ENCODE measurements around the gene MRTFB. TPM values are rescaled to one million over a fixed set of nuclear protein-coding genes. Genes with fewer than 3 reads are reported as not detected.
"Not testable (repeated sequence)": the region's sequence is repeated elsewhere in the genome, so short reads cannot be mapped to it uniquely, and the experiment has no call there.

Gene MRTFB
- total and polyA plus RNA-seq, 12 donors, result 5.5 to 77.7 (median 44.3) TPM

DNA sequence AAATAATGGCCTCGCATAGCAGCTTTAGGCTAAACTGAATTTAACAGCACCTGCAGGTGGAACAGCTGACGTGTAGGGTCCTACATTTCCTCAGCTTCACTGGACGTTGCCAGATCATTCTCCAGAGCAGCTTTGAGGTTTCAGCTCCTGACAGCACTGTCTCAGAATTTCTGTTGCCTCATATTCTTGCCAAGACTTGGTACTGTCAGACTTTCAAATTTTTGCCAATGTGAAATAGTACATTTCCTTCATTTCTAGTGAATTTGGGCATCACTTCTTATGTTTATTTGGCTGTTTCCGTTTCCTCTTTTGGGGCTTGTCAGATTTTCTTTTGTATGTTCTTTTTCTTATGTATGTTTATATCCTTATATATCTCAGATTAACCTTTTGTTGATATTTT, 48.7 kb downstream of the MRTFB start:
- intact Hi-C loops (cut with DNase I), result no loop called here
- no peak for TF ChIP-seq POLR2A (IDR thresholded peaks at IDR 0.05)
- TF ChIP-seq, protein P1, sequence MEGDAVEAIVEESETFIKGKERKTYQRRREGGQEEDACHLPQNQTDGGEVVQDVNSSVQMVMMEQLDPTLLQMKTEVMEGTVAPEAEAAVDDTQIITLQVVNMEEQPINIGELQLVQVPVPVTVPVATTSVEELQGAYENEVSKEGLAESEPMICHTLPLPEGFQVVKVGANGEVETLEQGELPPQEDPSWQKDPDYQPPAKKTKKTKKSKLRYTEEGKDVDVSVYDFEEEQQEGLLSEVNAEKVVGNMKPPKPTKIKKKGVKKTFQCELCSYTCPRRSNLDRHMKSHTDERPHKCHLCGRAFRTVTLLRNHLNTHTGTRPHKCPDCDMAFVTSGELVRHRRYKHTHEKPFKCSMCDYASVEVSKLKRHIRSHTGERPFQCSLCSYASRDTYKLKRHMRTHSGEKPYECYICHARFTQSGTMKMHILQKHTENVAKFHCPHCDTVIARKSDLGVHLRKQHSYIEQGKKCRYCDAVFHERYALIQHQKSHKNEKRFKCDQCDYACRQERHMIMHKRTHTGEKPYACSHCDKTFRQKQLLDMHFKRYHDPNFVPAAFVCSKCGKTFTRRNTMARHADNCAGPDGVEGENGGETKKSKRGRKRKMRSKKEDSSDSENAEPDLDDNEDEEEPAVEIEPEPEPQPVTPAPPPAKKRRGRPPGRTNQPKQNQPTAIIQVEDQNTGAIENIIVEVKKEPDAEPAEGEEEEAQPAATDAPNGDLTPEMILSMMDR (IDR thresholded peaks at IDR 0.05), result no peak
- Histone ChIP-seq H3K9me3 (replicated peaks in 1 of 3) (no peaks in the 10 kb centered on the region), H3K27ac (no peak overlapping the region), H3K4me1 (replicated peaks in 1 of 2) (peaks cover 15 to 24% of the 10 kb centered on the region in 2 donors), H3K27me3 (no peaks in the 10 kb centered on the region), H3K4me3 (no peak overlapping the region), H3K36me3 (replicated peaks in 1 of 2) (no peaks in the 10 kb centered on the region)
- 94 to 97% (median 95%) methylated on average over 4 of the region's 4 CpGs for WGBS, 4 donors
- DNase-seq, result no peak

DNA sequence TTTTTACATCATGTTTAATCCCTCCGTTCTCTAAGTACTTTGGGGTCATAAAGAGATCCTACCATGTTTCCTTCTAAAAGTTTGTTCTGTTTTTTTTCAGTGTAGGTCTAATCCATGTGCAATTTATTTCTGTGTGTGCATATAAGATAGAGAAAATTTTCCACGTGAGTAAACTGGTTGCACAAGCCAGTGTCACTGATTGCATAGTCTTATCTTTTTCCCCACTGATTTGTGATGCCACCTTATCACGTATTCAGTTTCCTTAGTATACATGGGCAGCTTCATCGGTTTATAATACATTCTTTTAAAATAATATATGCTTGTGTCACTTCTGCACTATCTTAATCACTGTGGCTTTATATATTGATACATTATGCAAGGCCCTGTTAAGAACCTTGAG, 49.2 kb downstream of the MRTFB start:
- 57 to 74% (median 72%) methylated on average over 4 of the region's 4 CpGs for WGBS, 4 donors
- H3K4me1 ChIP-seq (replicated peaks in 1 of 2), result peaks cover 20 to 26% of the 10 kb centered on the region in 2 donors

DNA sequence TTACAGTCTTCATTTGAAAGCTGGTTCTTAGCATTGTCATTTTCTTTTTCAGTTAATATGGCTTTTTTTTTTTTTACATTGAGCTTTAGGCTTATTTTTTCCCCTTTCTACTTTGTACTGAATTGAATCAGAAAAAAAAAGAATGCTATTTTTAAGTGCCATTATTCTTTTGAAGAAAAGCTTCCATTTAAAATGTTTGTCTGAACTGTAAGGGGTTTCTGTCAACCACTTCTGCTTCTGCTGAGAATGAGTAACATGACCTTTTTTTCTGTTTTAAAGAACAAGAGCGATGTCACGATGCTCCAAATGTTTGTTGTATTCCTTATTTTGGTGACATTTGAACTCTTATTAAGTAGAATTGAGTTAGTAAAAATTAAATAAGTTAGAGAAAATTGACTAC, 50.0 kb downstream of the MRTFB start:
- TF ChIP-seq, protein P1 (IDR thresholded peaks at IDR 0.05), result no peak
- TF ChIP-seq POLR2A (IDR thresholded peaks at IDR 0.05), result no peak
- H3K27me3 ChIP-seq, result no peaks in the 10 kb centered on the region
- H3K36me3 ChIP-seq (replicated peaks in 1 of 2), result no peaks in the 10 kb centered on the region
- no peak overlapping the region for H3K4me3 ChIP-seq
- DNase-seq, result no peak
- H3K27ac ChIP-seq, result peak overlapping the region in 2 of 5 donors; percentile 27 to 41
- intact Hi-C loops (cut with DNase I), result no loop called here
- WGBS, 4 donors, result 31 to 38% (median 33%) methylated on average over 2 of the region's 2 CpGs
- no peaks in the 10 kb centered on the region for H3K9me3 ChIP-seq (replicated peaks in 1 of 3)
- peaks cover 28 to 32% of the 10 kb centered on the region in 2 donors for H3K4me1 ChIP-seq (replicated peaks in 1 of 2)

More for the DNA sequence above, 49.2 kb downstream of the MRTFB start:
- Histone ChIP-seq H3K27me3 (no peaks in the 10 kb centered on the region), H3K9me3 (replicated peaks in 1 of 3) (no peaks in the 10 kb centered on the region), H3K4me3 (no peak overlapping the region), H3K36me3 (replicated peaks in 1 of 2) (no peaks in the 10 kb centered on the region), H3K27ac (peak overlapping the region in 1 of 5 donors; percentile 27)
- DNase-seq, result no peak
- TF ChIP-seq POLR2A (IDR thresholded peaks at IDR 0.05), result no peak
- TF ChIP-seq, protein P1 (IDR thresholded peaks at IDR 0.05), result no peak
- intact Hi-C loops (cut with DNase I), result no loop called here

DNA sequence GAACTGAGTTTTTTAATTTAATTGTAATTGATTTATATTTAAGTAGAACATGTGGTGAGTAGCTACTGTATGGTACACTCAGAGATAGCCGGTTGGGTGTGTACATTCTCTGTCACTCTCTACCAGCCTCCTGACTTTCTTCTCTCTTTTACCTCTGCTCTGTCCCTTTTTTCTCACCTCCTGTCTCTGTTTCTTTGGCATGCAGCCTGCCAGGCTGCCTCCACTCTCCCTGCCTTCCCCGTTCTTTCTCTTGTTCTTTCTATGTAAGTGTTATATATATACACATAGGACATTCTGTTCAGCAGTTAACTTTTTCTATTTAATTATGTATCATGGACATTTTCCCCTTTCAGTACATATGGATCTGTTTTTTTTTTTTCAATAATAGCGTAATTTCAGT, 50.8 kb downstream of the MRTFB start:
- no peak for DNase-seq
- intact Hi-C loops (cut with DNase I), result no loop called here
- 87 to 91% (median 89%) methylated on average over 3 of the region's 3 CpGs for WGBS, 4 donors
- Histone ChIP-seq H3K9me3 (replicated peaks in 1 of 3) (no peaks in the 10 kb centered on the region), H3K4me3 (no peak overlapping the region), H3K27me3 (no peaks in the 10 kb centered on the region), H3K4me1 (replicated peaks in 1 of 2) (peaks cover 29 to 35% of the 10 kb centered on the region in 2 donors), H3K27ac (no peak overlapping the region), H3K36me3 (replicated peaks in 1 of 2) (no peaks in the 10 kb centered on the region)
- TF ChIP-seq, protein P1 (IDR thresholded peaks at IDR 0.05), result no peak
- TF ChIP-seq POLR2A (IDR thresholded peaks at IDR 0.05), result no peak

DNA sequence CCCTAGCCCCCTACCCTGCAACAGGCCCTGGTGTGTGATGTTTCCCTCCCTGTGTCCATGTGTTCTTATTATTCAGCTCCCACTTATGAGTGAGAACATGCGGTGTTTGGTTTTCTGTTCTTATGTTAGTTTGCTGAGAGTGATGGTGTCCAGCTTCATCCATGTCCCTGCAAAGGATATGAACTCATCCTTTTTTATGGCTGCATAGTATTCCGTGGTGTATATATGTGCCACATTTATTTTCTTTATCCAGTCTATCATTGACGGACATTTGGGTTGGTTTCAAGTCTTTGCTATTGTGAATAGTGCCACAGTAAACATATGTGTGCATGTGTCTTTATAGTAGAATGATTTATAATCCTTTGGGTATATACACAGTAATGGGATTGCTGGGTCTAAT, 51.3 kb downstream of the MRTFB start:
- H3K27me3 ChIP-seq; H3K27ac ChIP-seq; H3K9me3 ChIP-seq (replicated peaks in 1 of 3); DNase-seq; H3K36me3 ChIP-seq (replicated peaks in 1 of 2); H3K4me3 ChIP-seq; intact Hi-C loops (cut with DNase I): not testable (repeated sequence)
- whole genome bisulfite sequencing, 4 donors, result 97 to 100% (median 97%) methylated on average over 3 of the region's 3 CpGs
- peaks cover 29 to 35% of the 10 kb centered on the region in 2 donors for H3K4me1 ChIP-seq (replicated peaks in 1 of 2)
